ENCODE results near the gene ANXA8.
"Not testable (repeated sequence)": the region's sequence is repeated elsewhere in the genome, so short reads cannot be mapped to it uniquely, and the experiment has no call there.

Gene ANXA8

GRCh38 chr10:47456079-47456785 is 27.7 kb downstream of the ANXA8 start:
- H3K27me3 Mint-ChIP-seq, result peaks cover 17% of the 10 kb centered on the region
- ATAC-seq (ENCODE audit: low read depth) (no peak), DNase-seq (ENCODE audit: low spot score in 2 of 2) (no peak)
- H3K4me3 Mint-ChIP-seq, result no peak overlapping the region
- no peaks in the 10 kb centered on the region for H3K9me3 Mint-ChIP-seq
- no peaks in the 10 kb centered on the region for H3K36me3 Mint-ChIP-seq
- H3K27ac Mint-ChIP-seq, result no peak overlapping the region
- peaks cover 3% of the 10 kb centered on the region for H3K4me1 Mint-ChIP-seq

GRCh38 chr10:47455350-47456078 is 28.4 kb downstream of the ANXA8 start:
- H3K9me3 Mint-ChIP-seq; H3K4me1 Mint-ChIP-seq; H3K27ac Mint-ChIP-seq; H3K36me3 Mint-ChIP-seq; H3K4me3 Mint-ChIP-seq; ATAC-seq (ENCODE audit: low read depth); DNase-seq (ENCODE audit: low spot score in 2 of 2): not testable (repeated sequence)
- peaks cover 17% of the 10 kb centered on the region for H3K27me3 Mint-ChIP-seq

- H3K4me3 Mint-ChIP-seq, result no peak overlapping the region
- ATAC-seq (ENCODE audit: low read depth) (no peak), DNase-seq (ENCODE audit: low spot score in 2 of 2) (no peak)
- no peak overlapping the region for H3K27ac Mint-ChIP-seq
- H3K4me1 Mint-ChIP-seq, result peaks cover 3% of the 10 kb centered on the region
- H3K27me3 Mint-ChIP-seq, result peaks cover 17% of the 10 kb centered on the region
- no peaks in the 10 kb centered on the region for H3K9me3 Mint-ChIP-seq
- no peaks in the 10 kb centered on the region for H3K36me3 Mint-ChIP-seq
Observed at GRCh38 chr10:47454780-47455058, 29.2 kb downstream of the ANXA8 start.

GRCh38 chr10:47454008-47454779 is 29.7 kb downstream of the ANXA8 start:
- no peak for DNase-seq (ENCODE audit: low spot score in 2 of 2)
- Mint-ChIP-seq H3K4me3 (no peak overlapping the region), H3K27me3 (peaks cover 17% of the 10 kb centered on the region), H3K9me3 (no peaks in the 10 kb centered on the region), H3K27ac (no peak overlapping the region), H3K36me3 (no peaks in the 10 kb centered on the region), H3K4me1 (peaks cover 3% of the 10 kb centered on the region)
- ATAC-seq (ENCODE audit: low read depth), result no peak

GRCh38 chr10:47453141-47454007 is 30.5 kb downstream of the ANXA8 start:
- Mint-ChIP-seq H3K27me3 (peaks cover 18% of the 10 kb centered on the region), H3K9me3 (no peaks in the 10 kb centered on the region), H3K4me3 (no peak overlapping the region), H3K36me3 (no peaks in the 10 kb centered on the region), H3K4me1 (peaks cover 10% of the 10 kb centered on the region), H3K27ac (no peak overlapping the region)
- DNase-seq (ENCODE audit: low spot score in 2 of 2), result no peak
- ATAC-seq (ENCODE audit: low read depth), result no peak

GRCh38 chr10:47452495-47453140 is 31.3 kb downstream of the ANXA8 start:
- Mint-ChIP-seq H3K27me3 (peaks cover 24% of the 10 kb centered on the region), H3K4me1 (peaks cover 16% of the 10 kb centered on the region), H3K9me3 (peaks cover 3% of the 10 kb centered on the region), H3K27ac (no peak overlapping the region), H3K36me3 (no peaks in the 10 kb centered on the region), H3K4me3 (no peak overlapping the region)
- ATAC-seq (ENCODE audit: low read depth) (no peak), DNase-seq (ENCODE audit: low spot score in 2 of 2) (no peak)

GRCh38 chr10:47451998-47452494 is 31.9 kb downstream of the ANXA8 start:
- ATAC-seq (ENCODE audit: low read depth) (no peak), DNase-seq (ENCODE audit: low spot score in 2 of 2) (no peak)
- Mint-ChIP-seq H3K27ac (no peak overlapping the region), H3K9me3 (peaks cover 3% of the 10 kb centered on the region), H3K4me1 (peaks cover 16% of the 10 kb centered on the region), H3K27me3 (peaks cover 25% of the 10 kb centered on the region), H3K36me3 (no peaks in the 10 kb centered on the region), H3K4me3 (no peak overlapping the region)

- ATAC-seq (ENCODE audit: low read depth) (no peak), DNase-seq (ENCODE audit: low spot score in 2 of 2) (no peak)
- Mint-ChIP-seq H3K9me3 (peaks cover 3% of the 10 kb centered on the region), H3K27ac (no peak overlapping the region), H3K36me3 (no peaks in the 10 kb centered on the region), H3K4me1 (peaks cover 16% of the 10 kb centered on the region), H3K4me3 (no peak overlapping the region), H3K27me3 (peaks cover 23% of the 10 kb centered on the region)
Observed at GRCh38 chr10:47451273-47451997, 32.5 kb downstream of the ANXA8 start.

GRCh38 chr10:47450442-47450841 is 33.5 kb downstream of the ANXA8 start:
- DNase-seq (ENCODE audit: low spot score in 2 of 2) (no peak), ATAC-seq (ENCODE audit: low read depth) (no peak)
- peaks cover 16% of the 10 kb centered on the region for H3K4me1 Mint-ChIP-seq
- no peak overlapping the region for H3K27ac Mint-ChIP-seq
- H3K36me3 Mint-ChIP-seq, result no peaks in the 10 kb centered on the region
- H3K9me3 Mint-ChIP-seq, result peaks cover 8% of the 10 kb centered on the region
- H3K27me3 Mint-ChIP-seq, result peaks cover 23% of the 10 kb centered on the region
- no peak overlapping the region for H3K4me3 Mint-ChIP-seq

GRCh38 chr10:47449979-47450378 is 33.9 kb downstream of the ANXA8 start:
- H3K27me3 Mint-ChIP-seq, result peaks cover 23% of the 10 kb centered on the region
- H3K9me3 Mint-ChIP-seq, result peaks cover 12% of the 10 kb centered on the region
- no peak for DNase-seq (ENCODE audit: low spot score in 2 of 2)
- no peak overlapping the region for H3K27ac Mint-ChIP-seq
- ATAC-seq (ENCODE audit: low read depth), result no peak
- no peak overlapping the region for H3K4me3 Mint-ChIP-seq
- peaks cover 16% of the 10 kb centered on the region for H3K4me1 Mint-ChIP-seq
- no peaks in the 10 kb centered on the region for H3K36me3 Mint-ChIP-seq

GRCh38 chr10:47449102-47449978 is 34.6 kb downstream of the ANXA8 start:
- ATAC-seq (ENCODE audit: low read depth) (peak; percentile 32), DNase-seq (ENCODE audit: low spot score in 2 of 2) (no peak)
- no peak overlapping the region for H3K4me3 Mint-ChIP-seq
- no peak overlapping the region for H3K27ac Mint-ChIP-seq
- peaks cover 16% of the 10 kb centered on the region for H3K4me1 Mint-ChIP-seq
- H3K36me3 Mint-ChIP-seq, result no peaks in the 10 kb centered on the region
- peaks cover 18% of the 10 kb centered on the region for H3K27me3 Mint-ChIP-seq
- H3K9me3 Mint-ChIP-seq, result peaks cover 12% of the 10 kb centered on the region

GRCh38 chr10:47447705-47448104 is 36.2 kb downstream of the ANXA8 start:
- ATAC-seq (ENCODE audit: low read depth) (no peak), DNase-seq (ENCODE audit: low spot score in 2 of 2) (no peak)
- peaks cover 19% of the 10 kb centered on the region for H3K27me3 Mint-ChIP-seq
- H3K27ac Mint-ChIP-seq, result no peak overlapping the region
- H3K36me3 Mint-ChIP-seq, result no peaks in the 10 kb centered on the region
- no peak overlapping the region for H3K4me3 Mint-ChIP-seq
- peaks cover 13% of the 10 kb centered on the region for H3K4me1 Mint-ChIP-seq
- H3K9me3 Mint-ChIP-seq, result peaks cover 16% of the 10 kb centered on the region
